ENCODE results near the gene C5AR2. TPM values are rescaled to one million over a fixed set of nuclear protein-coding genes. Genes with fewer than 3 reads are reported as not detected.

The C5AR2 gene
- total RNA-seq, 1 donor from 2014 or later: 6.4 TPM

- Histone ChIP-seq H3K36me3 (peaks cover 18% of the 10 kb centered on the region), H3K9me3 (no peaks in the 10 kb centered on the region), H3K27ac (peak within 1 kb of the TSS; percentile 78), H3K27me3 (ENCODE audit: low read depth) (no peaks in the 10 kb centered on the region), H3K4me1 (peaks cover 19% of the 10 kb centered on the region), H3K4me3 (peak within 1 kb of the TSS; percentile 97)
- peak; percentile 99 to 100 for ATAC-seq
- intact Hi-C loops (cut with DNase I): no loop called here
- DNase-seq: peak; percentile 99
- TF ChIP-seq CTCF (IDR thresholded peaks at IDR 0.05): peak; percentile 99
Observed at GRCh38 chr19:47348819-47349795, 17.1 kb downstream of the C5AR2 start, which contains the start of gene DHX34. Gene DHX34 (plus strand): TSS chr19:47349315. CDS start chr19:47353031, 3,716 bp downstream.

GRCh38 chr19:47350630-47351029 lies 18.7 kb downstream of the C5AR2 start:
- intact Hi-C loops (cut with DNase I): no loop called here
- Histone ChIP-seq H3K4me1 (peaks cover 19% of the 10 kb centered on the region), H3K4me3 (no peak overlapping the region)

GRCh38 chr19:47351548-47351947 lies 19.6 kb downstream of the C5AR2 start:
- H3K27me3 ChIP-seq (ENCODE audit: low read depth): no peaks in the 10 kb centered on the region
- intact Hi-C loops (cut with DNase I): no loop called here
- DNase-seq (no peak), ATAC-seq (no peak)
- H3K27ac ChIP-seq: no peak overlapping the region
- no peak for TF ChIP-seq CTCF (IDR thresholded peaks at IDR 0.05)
- no peaks in the 10 kb centered on the region for H3K9me3 ChIP-seq
- H3K4me3 ChIP-seq: no peak overlapping the region
- H3K4me1 ChIP-seq: peaks cover 19% of the 10 kb centered on the region
- peaks cover 42% of the 10 kb centered on the region for H3K36me3 ChIP-seq

More at GRCh38 chr19:47350630-47351029, 18.7 kb downstream of the C5AR2 start:
- no peak for TF ChIP-seq CTCF (IDR thresholded peaks at IDR 0.05)
- no peak for DNase-seq
- H3K36me3 ChIP-seq: peaks cover 33% of the 10 kb centered on the region
- no peaks in the 10 kb centered on the region for H3K9me3 ChIP-seq
- no peaks in the 10 kb centered on the region for H3K27me3 ChIP-seq (ENCODE audit: low read depth)
- H3K27ac ChIP-seq: no peak overlapping the region
- ATAC-seq: no peak

- ATAC-seq (no peak), DNase-seq (no peak)
- Histone ChIP-seq H3K36me3 (peaks cover 48% of the 10 kb centered on the region), H3K27me3 (ENCODE audit: low read depth) (no peaks in the 10 kb centered on the region), H3K4me1 (peaks cover 19% of the 10 kb centered on the region), H3K4me3 (no peak overlapping the region), H3K9me3 (no peaks in the 10 kb centered on the region), H3K27ac (no peak overlapping the region)
- no peak for TF ChIP-seq CTCF (IDR thresholded peaks at IDR 0.05)
- intact Hi-C loops (cut with DNase I): no loop called here
Observed at GRCh38 chr19:47352095-47352494, 20.1 kb downstream of the C5AR2 start.

GRCh38 chr19:47353307-47353712 lies 21.3 kb downstream of the C5AR2 start:
- intact Hi-C loops (cut with DNase I): no loop called here
- Histone ChIP-seq H3K9me3 (no peaks in the 10 kb centered on the region), H3K4me1 (peaks cover 17% of the 10 kb centered on the region), H3K36me3 (peaks cover 60% of the 10 kb centered on the region), H3K27me3 (ENCODE audit: low read depth) (no peaks in the 10 kb centered on the region), H3K27ac (no peak overlapping the region), H3K4me3 (no peak overlapping the region)
- no peak for TF ChIP-seq CTCF (IDR thresholded peaks at IDR 0.05)
- ATAC-seq: no peak
- no peak for DNase-seq

All from lower lobe of right lung (tissue), 2 donors.